ENCODE results near the gene DIPK1B. TPM values are rescaled to one million over a fixed set of nuclear protein-coding genes. Genes with fewer than 3 reads are reported as not detected.

Gene DIPK1B
- total RNA-seq, 2 experiments from 2014 or later = 0.14 TPM; not detected in 1

DNA sequence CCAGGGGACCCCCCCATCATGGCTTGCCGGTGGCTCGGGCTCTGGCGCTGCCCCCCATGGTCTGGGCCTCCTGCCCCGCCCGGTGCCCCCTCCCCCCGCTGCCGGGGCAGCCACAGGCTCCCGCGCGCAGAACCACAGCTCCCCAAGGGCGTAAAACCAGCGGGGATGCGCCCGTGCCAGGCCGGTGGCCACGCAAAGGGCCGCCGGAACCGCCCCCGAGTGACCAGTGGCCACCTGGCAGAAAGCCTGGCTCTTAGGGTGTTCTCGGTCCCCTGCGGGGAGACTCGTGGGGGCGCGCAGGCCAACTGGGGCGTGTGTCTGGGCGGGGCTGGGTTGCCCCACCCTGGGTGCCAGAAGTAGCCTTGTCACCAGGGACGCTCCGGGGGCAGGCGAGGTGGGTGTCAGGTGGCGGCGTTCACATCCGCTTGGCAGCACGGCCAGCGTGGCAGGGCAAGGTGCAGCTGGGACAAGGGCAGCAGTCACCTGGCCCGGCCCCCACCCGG lies 24.6 kb upstream of the DIPK1B start:
- peaks cover 3% of the 10 kb centered on the region for H3K4me1 Mint-ChIP-seq (ENCODE audit: low read depth)
- TF ChIP-seq, protein P1, sequence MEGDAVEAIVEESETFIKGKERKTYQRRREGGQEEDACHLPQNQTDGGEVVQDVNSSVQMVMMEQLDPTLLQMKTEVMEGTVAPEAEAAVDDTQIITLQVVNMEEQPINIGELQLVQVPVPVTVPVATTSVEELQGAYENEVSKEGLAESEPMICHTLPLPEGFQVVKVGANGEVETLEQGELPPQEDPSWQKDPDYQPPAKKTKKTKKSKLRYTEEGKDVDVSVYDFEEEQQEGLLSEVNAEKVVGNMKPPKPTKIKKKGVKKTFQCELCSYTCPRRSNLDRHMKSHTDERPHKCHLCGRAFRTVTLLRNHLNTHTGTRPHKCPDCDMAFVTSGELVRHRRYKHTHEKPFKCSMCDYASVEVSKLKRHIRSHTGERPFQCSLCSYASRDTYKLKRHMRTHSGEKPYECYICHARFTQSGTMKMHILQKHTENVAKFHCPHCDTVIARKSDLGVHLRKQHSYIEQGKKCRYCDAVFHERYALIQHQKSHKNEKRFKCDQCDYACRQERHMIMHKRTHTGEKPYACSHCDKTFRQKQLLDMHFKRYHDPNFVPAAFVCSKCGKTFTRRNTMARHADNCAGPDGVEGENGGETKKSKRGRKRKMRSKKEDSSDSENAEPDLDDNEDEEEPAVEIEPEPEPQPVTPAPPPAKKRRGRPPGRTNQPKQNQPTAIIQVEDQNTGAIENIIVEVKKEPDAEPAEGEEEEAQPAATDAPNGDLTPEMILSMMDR (IDR thresholded peaks at IDR 0.05) = no peak
- H3K27me3 Mint-ChIP-seq = no peaks in the 10 kb centered on the region
- H3K36me3 Mint-ChIP-seq (ENCODE audit: low read depth) = no peaks in the 10 kb centered on the region
- H3K27ac Mint-ChIP-seq = no peak overlapping the region
- peak overlapping the region; percentile 8 for H3K4me3 Mint-ChIP-seq
- H3K9me3 Mint-ChIP-seq = no peaks in the 10 kb centered on the region
- ChIA-PET POLR2A (interaction anchor here (0.7 to 3.0 kb wide), 4 partner anchors 12 to 145 kb away, joined by 3 to 10 read pairs (median 4); no protein-coding TSS in a partner anchor), CTCF (interaction anchor here (1.9 kb wide), 1 partner anchor 16 kb away, joined by 6 read pairs; no protein-coding TSS in a partner anchor)
- intact Hi-C loops (cut with micrococcal nuclease) = no loop called here
- ATAC-seq (no peak), DNase-seq (peak; percentile 49)

DNA sequence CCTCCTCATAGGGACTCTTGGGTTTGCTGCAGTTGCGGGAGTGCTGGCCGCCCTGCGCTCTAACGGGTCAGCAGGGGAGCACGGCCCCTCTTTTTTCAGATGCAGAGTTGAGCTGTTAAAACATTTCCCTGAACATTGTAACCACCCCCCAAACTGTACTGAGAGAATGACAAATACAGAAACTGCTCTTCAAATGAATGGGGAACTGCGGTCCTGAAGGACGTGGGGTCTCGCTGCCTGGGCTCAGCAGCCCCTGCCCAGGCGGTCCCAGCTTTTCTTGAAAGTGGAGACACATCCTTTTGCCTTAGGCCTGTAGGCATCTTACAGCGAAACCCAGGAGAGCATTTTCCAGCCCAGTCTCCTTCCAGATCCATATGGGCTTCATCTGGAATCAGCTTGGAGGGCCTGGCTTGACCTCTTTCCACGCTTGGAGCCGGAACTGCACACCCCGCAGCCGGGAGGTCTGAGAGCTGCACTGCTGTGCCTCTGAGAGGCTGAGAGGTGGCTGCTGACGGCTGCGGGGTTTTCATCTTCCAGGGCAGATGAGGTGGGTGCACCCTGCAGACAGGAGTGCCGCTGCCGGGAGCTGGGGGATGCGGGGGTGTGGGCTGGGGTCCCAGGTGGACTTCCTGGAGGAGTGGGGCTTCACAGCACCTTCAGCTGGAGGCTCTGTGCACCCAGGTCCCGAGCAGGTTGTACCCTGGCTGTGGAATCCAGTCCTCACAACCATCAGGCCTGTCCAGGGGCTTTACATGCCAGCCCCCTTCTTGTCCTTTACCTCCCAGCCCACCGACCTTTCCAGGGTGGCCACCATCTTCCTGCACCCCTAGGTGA lies 23.9 kb upstream of the DIPK1B start:
- ChIA-PET POLR2A (interaction anchor here (0.6 to 3.0 kb wide), 5 partner anchors 12 to 146 kb away, joined by 3 to 10 read pairs (median 3); no protein-coding TSS in a partner anchor), CTCF (interaction anchor here (1.9 kb wide), 1 partner anchor 17 kb away, joined by 6 read pairs; no protein-coding TSS in a partner anchor)
- Mint-ChIP-seq H3K9me3 (no peaks in the 10 kb centered on the region), H3K4me1 (ENCODE audit: low read depth) (peaks cover 3% of the 10 kb centered on the region), H3K36me3 (ENCODE audit: low read depth) (no peaks in the 10 kb centered on the region), H3K27me3 (no peaks in the 10 kb centered on the region), H3K27ac (no peak overlapping the region), H3K4me3 (peak overlapping the region; percentile 8)
- intact Hi-C loops (cut with micrococcal nuclease) = no loop called here
- no peak for ATAC-seq
- no peak for DNase-seq
- TF ChIP-seq, protein P1 (IDR thresholded peaks at IDR 0.05) = no peak

DNA sequence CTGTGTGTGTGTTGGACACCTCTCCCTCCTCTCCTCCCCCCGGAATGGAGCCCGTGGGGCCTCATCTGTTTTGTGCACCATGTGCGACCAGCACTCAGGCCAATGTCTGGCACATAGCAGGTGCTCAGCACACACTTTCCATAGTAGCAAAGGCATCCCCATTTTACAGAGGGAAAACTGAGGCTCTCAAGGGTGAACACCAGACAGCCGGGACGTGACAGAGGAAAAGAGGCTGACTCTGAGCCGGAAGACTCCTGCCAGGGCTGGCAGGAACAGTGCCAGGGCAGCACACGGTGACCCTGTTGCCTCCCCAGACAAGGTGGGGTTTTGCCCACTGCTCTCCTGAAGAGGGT lies 23.3 kb upstream of the DIPK1B start:
- Mint-ChIP-seq H3K4me1 (ENCODE audit: low read depth) (peaks cover 3% of the 10 kb centered on the region), H3K27ac (no peak overlapping the region), H3K4me3 (no peak overlapping the region), H3K9me3 (no peaks in the 10 kb centered on the region), H3K36me3 (ENCODE audit: low read depth) (no peaks in the 10 kb centered on the region), H3K27me3 (no peaks in the 10 kb centered on the region)
- ChIA-PET POLR2A (interaction anchor here (3.0 kb wide), 1 partner anchor 11 kb away, joined by 10 read pairs; no protein-coding TSS in a partner anchor), CTCF (interaction anchor here (1.9 kb wide), 1 partner anchor 17 kb away, joined by 6 read pairs; no protein-coding TSS in a partner anchor)
- intact Hi-C loops (cut with micrococcal nuclease) = no loop called here
- DNase-seq (no peak), ATAC-seq (no peak)
- TF ChIP-seq, protein P1 (IDR thresholded peaks at IDR 0.05) = no peak

DNA sequence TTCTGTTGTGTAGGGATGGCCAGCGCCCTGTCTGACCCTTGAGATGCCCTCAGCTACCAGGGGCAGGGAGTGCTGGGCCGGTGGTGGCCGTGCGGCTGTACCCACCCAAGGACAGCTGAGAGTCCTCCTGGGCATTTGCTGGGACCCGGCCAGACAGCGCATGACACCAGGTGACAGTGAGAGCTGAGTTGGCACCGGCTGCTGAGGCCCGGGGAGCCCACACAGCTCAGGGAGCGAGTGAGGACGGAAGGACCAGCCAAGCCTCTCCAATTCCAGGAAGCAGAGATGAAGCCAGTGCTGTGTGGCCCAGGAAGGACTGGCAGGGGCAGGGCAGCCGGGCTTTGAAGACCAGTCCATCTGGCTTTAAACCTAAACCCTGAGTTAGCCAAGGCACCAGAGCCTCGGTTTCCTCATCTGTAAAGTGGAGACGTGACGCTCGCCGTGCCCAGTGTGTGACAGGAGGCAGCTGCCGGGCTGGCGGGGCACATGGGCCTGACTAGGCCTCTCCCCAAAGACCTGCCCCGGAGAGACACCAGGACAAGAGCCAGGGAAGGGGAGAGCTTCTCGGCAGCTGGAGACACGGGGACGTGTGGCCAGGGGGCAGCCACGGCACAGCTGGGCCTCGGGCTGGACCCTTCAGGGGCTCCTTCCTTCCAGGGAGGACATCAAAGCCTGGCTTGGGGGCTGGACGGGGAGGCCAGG lies 22.1 kb upstream of the DIPK1B start:
- Mint-ChIP-seq H3K9me3 (no peaks in the 10 kb centered on the region), H3K4me1 (ENCODE audit: low read depth) (peaks cover 3% of the 10 kb centered on the region), H3K27ac (no peak overlapping the region), H3K27me3 (no peaks in the 10 kb centered on the region), H3K36me3 (ENCODE audit: low read depth) (no peaks in the 10 kb centered on the region), H3K4me3 (no peak overlapping the region)
- intact Hi-C loops (cut with micrococcal nuclease) = no loop called here
- DNase-seq (no peak), ATAC-seq (no peak)
- ChIA-PET POLR2A (no interaction called here), CTCF (interaction anchor here (1.4 kb wide), 1 partner anchor 19 kb away, joined by 4 read pairs; no protein-coding TSS in a partner anchor)
- TF ChIP-seq, protein P1 (IDR thresholded peaks at IDR 0.05) = no peak

Measured in activated CD8-positive, alpha-beta T cell treated with anti-CD3 and anti-CD28 coated beads for 36 hours (primary cell).